H1 (cell line): ENCODE measurements around the gene DAB2IP. TPM values are rescaled to one million over a fixed set of nuclear protein-coding genes. Genes with fewer than 3 reads are reported as not detected.

ENCODE experiments used
- CTCF ChIA-PET: fragments of 300-600 bp; sonication (Branson Sonifier 250); formaldehyde crosslinking; loops from one replicate; lab custom pipeline; 2021; ENCODE audit not compliant: partially characterized antibody; lab: Charles Lee
- POLR2A ChIA-PET: fragments of 300-600 bp; sonication (Branson Sonifier 250); formaldehyde crosslinking; loops from one replicate; lab custom pipeline; 2021; ENCODE audit warnings: inconsistent platforms; ENCODE audit not compliant: partially characterized antibody; lab: Charles Lee
- DNase-seq, 2 experiments: peaks; one replicate each; pipeline versions ENCODE4 v3.0.0 to v3.0.0-alpha.2; 2010 to 2022; ENCODE audit warnings: low spot score in 2 of 2, low read depth in 1 of 2, mixed read lengths in 1 of 2
- FAIRE-seq: peaks from 2 replicates; lab custom pipeline; 2011; peaks lifted over from hg19 to GRCh38; lab: Jason Lieb, UNC
- H2AFZ ChIP-seq: 2 replicates; pipeline ENCODE4 v1.8.1; 2012; ENCODE audit warnings: low read length, inconsistent platforms
- H2AK5ac ChIP-seq: 2 replicates; pipeline ENCODE4 v1.6.1; 2013; ENCODE audit warnings: low read depth, low read length
- H2BK120ac ChIP-seq: replicated peaks from 2 replicates; pipeline ENCODE3; 2013; ENCODE audit warnings: low read depth, low read length, inconsistent platforms
- H2BK12ac ChIP-seq: 2 replicates; pipeline ENCODE4 v1.6.1; 2013; ENCODE audit warnings: low read depth, low read length
- H2BK15ac ChIP-seq: 2 replicates; pipeline ENCODE4 v1.6.1; 2013; ENCODE audit warnings: low read length
- H2BK20ac ChIP-seq: 2 replicates; pipeline ENCODE4 v1.6.1; 2013; ENCODE audit warnings: low read length
- H2BK5ac ChIP-seq: 2 replicates; pipeline ENCODE4 v1.6.1; 2013; ENCODE audit warnings: low read depth, low read length
- H3K14ac ChIP-seq: 2 replicates; pipeline ENCODE4 v1.6.1; 2013; ENCODE audit warnings: inconsistent platforms; ENCODE audit not compliant: insufficient read length
- H3K18ac ChIP-seq: 2 replicates; pipeline ENCODE4 v1.6.1; 2013; ENCODE audit warnings: low read length; ENCODE audit errors: extremely low read depth
- H3K23ac ChIP-seq: 2 replicates; pipeline ENCODE4 v1.6.1; 2013; ENCODE audit warnings: inconsistent platforms; ENCODE audit not compliant: insufficient read length
- H3K23me2 ChIP-seq: 2 replicates; pipeline ENCODE4 v1.6.1; 2013; ENCODE audit warnings: low read depth, low read length
- H3K27ac ChIP-seq: 2 replicates; pipeline ENCODE4 v1.6.1; 2011; ENCODE audit warnings: low read depth, low read length, inconsistent platforms
- H3K27me3 ChIP-seq, 4 experiments: replicated peaks in 1 of 4; 1 replicate in 1 of 4; 2 replicates in 3 of 4; pipeline versions ENCODE4 v1.6.1 to v1.8.1; 2011 to 2013; ENCODE audit warnings: low read length in 3 of 4, mild to moderate bottlenecking in 3 of 4, inconsistent platforms in 2 of 4, mixed read lengths in 2 of 4, moderate library complexity in 1 of 4; ENCODE audit not compliant: control insufficient read depth in 3 of 4, insufficient read depth in 3 of 4; ENCODE audit errors: extremely low read depth in 1 of 4
- H3K36me3 ChIP-seq, 4 experiments: 2 replicates each; pipeline versions ENCODE4 v1.6.1 to v1.8.1; 2011 to 2013; ENCODE audit warnings: mild to moderate bottlenecking in 4 of 4, low read length in 3 of 4, moderate library complexity in 2 of 4, control low read depth in 1 of 4, inconsistent platforms in 1 of 4; ENCODE audit not compliant: insufficient read depth in 4 of 4, control insufficient read depth in 2 of 4
- H3K4ac ChIP-seq: replicated peaks from 2 replicates; pipeline ENCODE3; 2013; ENCODE audit warnings: low read length, low read depth, mixed read lengths, inconsistent platforms; ENCODE audit not compliant: insufficient read length
- H3K4me1 ChIP-seq, 4 experiments: replicated peaks in 1 of 4; 1 replicate in 1 of 4; 2 replicates in 3 of 4; pipeline versions ENCODE4 v1.6.1 to v1.8.1; 2011 to 2013; ENCODE audit warnings: low read length in 3 of 4, inconsistent platforms in 2 of 4, mixed read lengths in 1 of 4; ENCODE audit not compliant: insufficient read depth in 4 of 4, control insufficient read depth in 3 of 4
- H3K4me2 ChIP-seq, 2 experiments: 2 replicates each; pipeline versions ENCODE4 v1.6.1 to v1.8.1; 2011 to 2013; ENCODE audit warnings: low read depth in 2 of 2, low read length in 2 of 2, control low read depth in 1 of 2, inconsistent platforms in 1 of 2, mild to moderate bottlenecking in 1 of 2; ENCODE audit not compliant: insufficient read depth in 1 of 2
- H3K4me3 ChIP-seq, 4 experiments: fragments of 200-600, 300-600 bp in 1 of 4; sonication (generic), shearing (Covaris generic), sonication (Bioruptor Twin) in 1 of 4; 2 replicates each; pipeline versions ENCODE4 v1.5.1 to v1.8.1; 2011 to 2016; ENCODE audit warnings: low read length in 4 of 4, low read depth in 3 of 4, control low read depth in 2 of 4, inconsistent platforms in 2 of 4, mild to moderate bottlenecking in 2 of 4, mixed read lengths in 1 of 4, moderate library complexity in 1 of 4; ENCODE audit not compliant: insufficient read depth in 2 of 4; ENCODE audit errors: extremely low read depth in 1 of 4
- H3K56ac ChIP-seq: replicated peaks from 2 replicates; pipeline ENCODE3; 2013; ENCODE audit warnings: low read depth, mild to moderate bottlenecking, mixed read lengths, low read length, inconsistent platforms; ENCODE audit not compliant: insufficient read length
- H3K79me1 ChIP-seq: 2 replicates; pipeline ENCODE4 v1.6.1; 2013; ENCODE audit warnings: low read depth, low read length, control low read depth
- H3K79me2 ChIP-seq, 2 experiments: 2 replicates each; pipeline versions ENCODE4 v1.6.1 to v1.8.1; 2012 to 2013; ENCODE audit warnings: low read length in 2 of 2, mild to moderate bottlenecking in 2 of 2, inconsistent platforms in 1 of 2; ENCODE audit not compliant: insufficient read depth in 2 of 2, control insufficient read depth in 1 of 2
- H3K9ac ChIP-seq, 4 experiments: replicated peaks in 1 of 4; 1 replicate in 1 of 4; 2 replicates in 3 of 4; pipeline versions ENCODE4 v1.6.1 to v1.8.1; 2011 to 2013; ENCODE audit warnings: low read depth in 3 of 4, low read length in 3 of 4, control low read depth in 2 of 4, mild to moderate bottlenecking in 2 of 4, moderate library complexity in 2 of 4, inconsistent platforms in 1 of 4; ENCODE audit errors: extremely low read depth in 1 of 4
- H3K9me3 ChIP-seq, 2 experiments: 2 replicates each; pipeline versions ENCODE4 v1.6.1 to v1.8.1; 2012 to 2013; ENCODE audit warnings: mild to moderate bottlenecking in 2 of 2, moderate library complexity in 2 of 2, control low read depth in 1 of 2, inconsistent platforms in 1 of 2, low read depth in 1 of 2, low read length in 1 of 2, mixed read lengths in 1 of 2; ENCODE audit not compliant: insufficient read depth in 2 of 2
- H4K20me1 ChIP-seq, 2 experiments: replicated peaks in 1 of 2; 2 replicates each; pipeline versions ENCODE3 to v1.8.1; 2011 to 2013; ENCODE audit warnings: inconsistent platforms in 2 of 2, low read length in 2 of 2, mild to moderate bottlenecking in 1 of 2; ENCODE audit not compliant: insufficient read depth in 2 of 2, control insufficient read depth in 1 of 2
- H4K5ac ChIP-seq: 2 replicates; pipeline ENCODE4 v1.6.1; 2013; ENCODE audit warnings: low read length, low read depth, mixed read lengths, inconsistent platforms; ENCODE audit not compliant: insufficient read length
- H4K8ac ChIP-seq: 2 replicates; pipeline ENCODE4 v1.8.0; 2013; ENCODE audit warnings: mild to moderate bottlenecking, moderate library complexity, low read length, inconsistent platforms; ENCODE audit not compliant: insufficient read depth; ENCODE audit errors: extremely low read depth
- H4K91ac ChIP-seq: replicated peaks from 2 replicates; pipeline ENCODE3; 2013; ENCODE audit warnings: low read length, mixed read lengths, inconsistent platforms; ENCODE audit not compliant: insufficient read length
- ATF2 ChIP-seq: IDR thresholded peaks from 2 replicates; pipeline ENCODE4 v1.6.1; 2012; ENCODE audit warnings: low read length, inconsistent platforms
- CTBP2 ChIP-seq: IDR thresholded peaks from 2 replicates; pipeline ENCODE4 v1.7.0; 2011; ENCODE audit warnings: borderline replicate concordance, mild to moderate bottlenecking, moderate library complexity, mixed read lengths, low read length; ENCODE audit not compliant: insufficient read depth, insufficient read length
- JUND ChIP-seq: IDR thresholded peaks from 2 replicates; pipeline ENCODE4 v1.6.1; 2011; ENCODE audit warnings: mild to moderate bottlenecking, improper control_type of control experiment, low read length
- MAFK ChIP-seq: IDR thresholded peaks from 2 replicates; pipeline ENCODE4 v1.6.1; 2012; ENCODE audit warnings: low read depth, mild to moderate bottlenecking, improper control_type of control experiment, low read length
- NRF1 ChIP-seq: IDR thresholded peaks from 2 replicates; pipeline ENCODE4 v1.6.1; 2011; ENCODE audit warnings: mild to moderate bottlenecking, low read depth, low read length, improper control_type of control experiment
- SIX5 ChIP-seq: IDR thresholded peaks from 2 replicates; pipeline ENCODE4 v1.6.1; 2011; ENCODE audit warnings: mild to moderate bottlenecking, low read depth, low read length
- TEAD4 ChIP-seq: IDR thresholded peaks from 2 replicates; pipeline ENCODE4 v1.6.1; 2012; ENCODE audit warnings: low read depth, low read length, inconsistent platforms, mixed read lengths
- WGBS, 2 experiments: shearing (Covaris generic) in 1 of 2; methylation state at CpG; one replicate each; pipeline versions ENCODE4 v1.1.6 to v1.1.7; 2013 to 2015; ENCODE audit warnings: low lambda C conversion rate in 2 of 2, mixed read lengths in 2 of 2, inconsistent platforms in 1 of 2, low coverage in 1 of 2, missing lambda C conversion rate in 1 of 2; ENCODE audit not compliant: insufficient replicate concordance in 2 of 2, insufficient coverage in 1 of 2, insufficient read length in 1 of 2; ENCODE audit errors: extremely low coverage in 1 of 2, missing lambda C conversion rate in 1 of 2; 5-methylcytosine and 5-hydroxymethylcytosine counted together
- polyA plus RNA-seq, 7 experiments: library from polyadenylated mRNA; depleted of rRNA in 3 of 7; stranded (reverse) in 5 of 7; unstranded in 2 of 7; fragments of >200 nt in 5 of 7; fragments of 200-250 nt in 2 of 7; gene quantifications; 1 replicate in 5 of 7; 2 replicates in 1 of 7; 4 replicates in 1 of 7; pipeline versions ENCODE4 v1.2.1 to v1.2.3, GENCODE V29; 2011 to 2013; ENCODE audit warnings: missing spikeins in 2 of 7, mixed read lengths in 2 of 7
- total RNA-seq: library from RNA; stranded (reverse); fragmentation: NEBNext Ultra II Directional; extraction: Animal tissue kit (Norgen Biotek cat#: 25700); gene quantifications from 2 replicates; pipeline ENCODE4 v1.2.1, GENCODE V29; 2021

DAB2IP gene
- total and polyA plus RNA-seq, 2 of the 8 experiments (the other 6 are each of a cell fraction or from before 2014, with no cell fraction given), result 19.7 to 39.5 TPM

GRCh38 chr9:121809356-121810050 lies 158.1 kb downstream of the DAB2IP start:
- Histone ChIP-seq H4K8ac (no peak overlapping the region), H3K79me2 (no peaks in the 10 kb centered on the region), H2BK12ac (no peak overlapping the region), H3K4me3 (no peak overlapping the region), H3K23ac (no peak overlapping the region), H3K56ac (no peak overlapping the region), H3K9ac (no peak overlapping the region), H3K27ac (no peak overlapping the region), H3K4me1 (peaks cover 0 to 6% (median 0%) of the 10 kb centered on the region in 4 experiments; a peak in 1 of 7 replicates), H3K23me2 (peaks cover 10% of the 10 kb centered on the region; the same call in 1 of the 2 replicates), H2BK20ac (no peak overlapping the region), H3K36me3 (no peaks in the 10 kb centered on the region), H2AK5ac (no peak overlapping the region), H4K91ac (no peak overlapping the region), H2BK15ac (no peak overlapping the region), H3K27me3 (no peaks in the 10 kb centered on the region), H3K4me2 (no peak overlapping the region), H4K20me1 (peaks cover 0 to 2% of the 10 kb centered on the region in 2 experiments), H2BK5ac (no peak overlapping the region), H3K14ac (no peak overlapping the region), H2BK120ac (no peak overlapping the region), H3K9me3 (no peaks in the 10 kb centered on the region), H4K5ac (no peak overlapping the region), H3K79me1 (no peaks in the 10 kb centered on the region; the same call in 1 of the 2 replicates), H3K18ac (no peak overlapping the region), H2AFZ (no peak overlapping the region), H3K4ac (no peak overlapping the region)
- no peak for DNase-seq
- 91% methylated on average over 14 of the region's 15 CpGs; no CpG with 5 or more reads in 1 of the 2 experiments for WGBS, 2 experiments
- ChIA-PET POLR2A (interaction anchor here (0.9 kb wide), 1 partner anchor 121 kb away, joined by 3 read pairs; no protein-coding TSS in a partner anchor), CTCF (interaction anchor here (1.5 kb wide), 1 partner anchor 74 kb away, joined by 3 read pairs; no protein-coding TSS in a partner anchor)
- no peak for FAIRE-seq
- TF ChIP-seq NRF1, result no peak
- TF ChIP-seq JUND, result no peak
- TF ChIP-seq ATF2, result no peak
- no peak for TF ChIP-seq TEAD4
- no peak for TF ChIP-seq SIX5
- no peak for TF ChIP-seq MAFK
- no peak for TF ChIP-seq CTBP2
